GM18502 (cell line): ENCODE results near the gene CDCP1.

ENCODE experiments used
- ATAC-seq: cut with Tn5 transposase; IDR thresholded peaks from one replicate; pipeline ENCODE4 v1.9.1; 2021; ENCODE audit warnings: mild to moderate bottlenecking; ENCODE audit not compliant: unreplicated experiment, poor library complexity

CDCP1 gene

DNA sequence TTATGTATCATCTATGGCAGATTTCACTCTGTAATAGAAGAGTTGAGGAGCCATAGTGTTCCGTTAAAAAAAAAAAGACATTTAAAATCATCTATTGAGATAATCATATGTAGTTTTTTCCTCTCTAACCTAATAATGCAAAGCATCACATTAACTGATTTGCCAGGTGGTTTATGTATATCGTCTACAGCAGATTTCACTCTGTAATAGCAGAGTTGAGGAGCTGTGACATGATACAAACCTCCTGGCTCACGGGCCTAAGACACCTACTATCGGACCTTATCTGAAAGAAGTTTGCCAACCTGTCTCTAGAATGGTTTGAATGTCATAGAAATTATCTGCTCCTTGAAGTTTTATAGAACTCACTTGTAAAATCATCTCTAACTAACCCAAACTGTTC, 29.8 kb downstream of the CDCP1 start:
- no peak for ATAC-seq

DNA sequence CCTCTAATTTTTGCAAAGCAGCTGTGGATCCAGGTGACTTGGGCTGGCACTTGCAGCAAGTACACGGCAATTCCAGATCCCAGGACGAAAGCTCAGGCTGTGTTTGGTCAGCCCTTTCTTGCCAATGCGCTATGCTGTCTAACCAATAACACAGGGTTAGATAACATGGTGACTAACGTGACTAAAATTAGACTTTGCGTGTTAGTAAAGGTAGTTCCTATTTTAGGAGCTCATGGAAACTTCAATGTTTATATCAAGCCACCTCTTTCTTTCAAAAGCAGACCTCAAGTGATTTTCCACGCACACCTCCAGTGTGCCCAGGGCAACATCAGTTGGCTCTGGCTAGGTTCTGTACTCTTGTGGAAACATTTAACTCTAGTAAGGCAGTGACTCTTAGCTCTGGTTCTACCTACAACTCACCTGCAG, 32.5 kb downstream of the CDCP1 start:
- no peak for ATAC-seq

DNA sequence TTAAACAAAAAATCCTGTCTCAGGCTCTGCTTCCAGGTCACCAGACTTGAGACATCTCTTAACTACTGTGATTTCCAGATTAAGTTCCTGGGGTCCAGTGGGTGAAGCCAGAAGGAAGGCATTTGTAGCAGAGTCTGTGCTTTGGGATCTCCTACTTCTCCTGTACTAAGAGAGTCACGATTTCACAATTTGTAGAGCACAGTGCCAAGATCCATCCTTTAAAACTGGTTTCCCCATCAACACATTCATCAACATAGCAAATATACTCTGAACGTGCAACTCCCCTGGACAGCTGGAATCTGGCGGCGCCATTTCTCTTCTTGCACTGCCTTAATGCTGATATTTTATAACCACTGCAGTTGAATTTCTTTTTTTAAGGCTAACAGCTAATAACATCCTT, 33.2 kb downstream of the CDCP1 start:
- no peak for ATAC-seq

DNA sequence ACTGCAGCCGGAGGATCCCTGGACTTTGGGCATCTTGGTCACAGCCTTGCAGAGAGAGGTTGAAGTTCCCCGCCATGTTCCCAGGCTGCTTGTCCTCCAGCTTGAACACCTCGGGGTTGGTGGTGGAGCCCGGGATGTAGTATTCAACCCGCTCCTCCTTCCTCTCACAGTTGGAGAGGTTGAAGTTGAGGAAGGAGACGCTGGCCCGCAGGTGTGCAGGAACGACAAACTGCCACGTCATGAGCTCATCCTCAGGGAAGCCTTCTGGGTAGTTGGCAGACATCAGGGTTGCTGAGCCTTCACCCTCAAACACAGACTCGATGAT, 35.7 kb downstream of the CDCP1 start:
- ATAC-seq = no peak

DNA sequence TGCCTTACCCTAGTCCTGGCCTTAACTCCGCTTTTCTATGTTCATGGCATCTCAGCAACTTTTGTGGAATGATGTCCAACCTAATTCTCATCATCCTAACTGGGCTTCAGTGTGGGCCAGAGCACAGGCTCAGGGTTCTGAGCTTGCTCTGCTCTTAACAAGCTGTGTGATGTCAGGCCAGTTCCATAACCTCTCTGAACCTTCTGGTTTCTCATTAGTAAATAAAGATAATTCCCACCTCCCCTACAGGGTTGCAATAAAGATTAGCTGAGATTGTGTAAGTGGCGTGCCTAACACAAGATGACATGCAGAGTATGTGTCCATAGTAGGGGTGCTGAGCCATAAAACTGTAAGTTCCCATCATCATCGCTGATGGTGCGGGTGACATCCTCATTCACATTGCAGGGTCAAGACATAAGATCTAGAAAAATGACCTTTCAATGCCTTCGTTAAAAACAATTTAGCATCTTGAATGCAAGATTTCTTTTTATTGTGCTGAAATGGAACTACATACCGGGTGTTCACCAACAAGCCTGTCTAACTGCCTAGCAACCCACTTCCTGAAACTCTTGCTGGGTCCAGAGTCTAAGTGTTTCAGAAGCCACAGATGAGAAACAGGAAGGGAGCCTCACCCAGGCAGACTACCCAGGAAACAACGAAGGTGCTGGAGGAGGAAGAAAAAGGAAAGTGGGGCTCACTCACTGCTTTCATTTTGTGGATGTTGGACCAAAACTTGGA, 36.2 kb downstream of the CDCP1 start:
- no peak for ATAC-seq

DNA sequence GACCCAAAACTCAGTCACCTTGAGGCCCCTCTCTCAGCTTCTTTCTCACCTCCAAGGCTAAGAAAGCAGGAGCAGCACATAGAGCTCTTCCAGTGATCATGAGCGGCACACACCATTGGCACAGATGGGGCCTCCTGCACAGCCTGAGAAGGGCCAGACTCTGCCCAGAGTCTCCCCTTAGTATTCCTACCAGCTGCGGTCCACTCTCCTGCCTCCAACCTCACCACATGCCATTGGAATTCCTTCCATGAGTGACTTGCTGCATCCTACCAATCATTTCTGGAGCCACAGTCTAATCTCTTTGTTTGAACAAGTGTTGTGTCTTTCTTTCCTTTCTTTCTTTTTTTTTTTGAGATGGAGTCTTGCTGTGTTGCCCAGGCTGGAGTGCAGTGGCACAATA, 39.3 kb downstream of the CDCP1 start:
- no peak for ATAC-seq

DNA sequence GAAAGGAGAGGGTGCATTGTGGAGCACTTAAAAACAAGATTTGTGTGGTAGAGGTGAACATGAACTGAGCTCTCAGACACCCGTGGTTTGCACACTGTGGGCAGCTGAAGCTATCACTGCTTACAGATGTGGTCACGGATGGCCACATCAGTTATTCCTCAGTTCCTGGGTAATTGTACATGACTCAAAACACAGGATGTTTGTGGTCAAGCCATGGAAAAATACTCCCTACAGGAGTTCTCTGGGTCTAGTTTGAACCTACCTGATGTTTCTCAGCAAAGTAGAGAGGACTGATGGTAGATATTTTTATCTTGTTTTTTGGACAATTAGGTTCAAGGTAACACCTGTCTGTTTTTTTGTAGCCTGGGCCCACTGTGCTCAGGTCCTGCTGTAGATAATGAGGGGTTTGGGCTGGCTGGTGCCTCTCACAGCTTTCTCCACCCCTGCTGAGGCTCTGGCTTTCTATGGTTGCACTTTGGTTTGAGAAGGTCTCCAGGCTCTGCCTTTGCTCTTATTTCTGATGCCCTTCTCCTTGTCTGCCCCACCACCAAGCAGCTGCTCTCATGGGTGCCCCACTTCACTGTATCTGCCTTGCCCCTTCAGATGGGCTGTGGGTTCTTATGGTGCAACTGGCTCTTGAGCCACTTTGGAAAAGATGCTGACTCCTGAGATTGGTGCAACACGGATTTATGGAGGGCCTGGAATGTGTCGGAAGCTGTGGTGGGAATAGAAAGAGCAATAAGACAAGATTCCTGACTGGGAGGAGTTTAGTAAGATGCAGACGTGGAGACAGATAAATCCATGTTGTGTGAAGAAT, 40.1 kb downstream of the CDCP1 start:
- ATAC-seq = no peak

DNA sequence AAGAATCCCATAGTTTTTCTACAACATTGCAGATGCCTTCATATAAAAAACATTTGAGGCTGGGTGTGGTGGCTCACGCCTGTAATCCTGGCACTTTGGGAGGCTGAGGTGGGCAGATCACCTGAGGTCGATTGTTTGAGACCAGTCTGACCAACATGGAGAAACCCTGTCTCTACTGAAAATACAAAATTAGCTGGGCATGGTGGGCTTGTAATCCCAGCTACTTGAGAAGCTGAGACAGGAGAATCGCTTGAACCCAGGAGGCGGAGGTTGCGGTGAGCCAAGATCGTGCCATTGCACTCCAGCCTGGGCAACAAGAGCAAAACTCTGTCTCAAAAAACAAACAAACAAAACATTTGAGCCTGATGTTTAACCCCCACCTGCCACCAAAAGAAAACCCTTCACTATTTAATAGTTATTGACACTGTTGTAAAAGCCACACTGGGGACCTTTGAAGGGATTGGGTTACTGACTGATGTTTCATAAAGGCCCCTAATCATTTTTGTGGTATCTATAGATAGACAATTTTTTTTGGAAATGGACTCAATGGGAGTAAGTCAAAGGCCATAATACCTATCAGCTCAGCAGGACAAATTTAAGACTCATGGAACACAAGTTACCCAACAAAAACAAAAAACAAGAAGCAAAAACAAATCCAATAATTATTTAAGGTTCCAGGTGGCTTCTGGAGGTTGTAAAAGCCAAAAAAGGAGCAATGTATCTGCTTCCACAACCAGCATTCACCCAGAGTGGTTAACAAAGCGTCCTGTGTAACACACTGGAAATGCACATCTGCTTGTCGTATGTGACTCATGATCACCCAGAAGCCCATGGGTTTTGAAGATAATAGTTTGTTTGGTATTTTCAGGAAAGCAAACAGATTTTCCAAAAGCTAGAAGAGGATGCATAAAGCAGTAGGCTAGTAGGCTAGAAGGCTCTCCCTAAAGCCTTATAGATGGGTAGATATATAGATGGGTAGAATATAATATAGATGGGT, 41.2 kb downstream of the CDCP1 start:
- ATAC-seq = no peak

DNA sequence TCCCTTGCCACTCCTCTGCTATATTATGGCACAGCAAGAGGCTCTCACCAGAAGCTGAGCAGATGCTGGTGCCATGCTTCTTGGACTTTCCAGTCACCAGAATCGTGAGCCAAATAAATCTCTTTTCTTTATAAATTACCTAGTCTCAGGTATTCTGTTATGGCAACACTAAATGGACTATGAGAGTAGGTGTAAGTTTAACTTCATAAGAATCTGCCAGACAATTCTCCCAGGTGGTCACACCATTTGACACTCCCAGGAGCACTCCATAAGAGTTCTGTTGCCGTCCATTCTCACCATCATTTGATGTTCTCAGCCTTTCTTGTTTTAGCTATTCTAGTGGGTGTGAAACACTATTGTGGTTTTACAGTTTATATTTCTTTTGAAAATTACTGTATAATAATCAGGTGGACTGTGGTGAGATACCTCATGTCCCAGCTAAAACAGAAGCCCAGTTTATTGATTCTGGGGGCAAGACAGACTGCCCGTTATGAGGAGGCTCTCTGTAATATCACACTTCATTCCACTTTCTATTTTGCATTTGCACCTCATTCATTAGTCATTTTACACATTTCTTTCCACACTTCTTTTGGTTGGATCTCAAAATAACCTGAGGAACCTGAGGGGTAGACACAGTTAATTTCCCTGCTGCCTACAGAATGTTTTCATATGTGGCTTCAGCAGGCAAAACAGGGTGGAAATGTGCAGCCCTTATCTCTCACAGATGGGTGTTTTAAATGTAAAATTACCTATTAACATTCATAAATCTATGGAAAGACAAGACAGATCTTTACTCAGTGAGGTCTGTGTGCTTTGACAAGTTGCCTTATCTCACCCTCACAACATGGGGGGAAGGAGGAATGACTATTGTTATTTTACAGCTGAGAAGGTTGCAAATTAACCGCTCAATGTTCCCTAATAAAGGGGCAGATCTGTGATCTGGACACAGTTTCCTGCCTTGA, 42.1 kb downstream of the CDCP1 start:
- ATAC-seq = no peak

DNA sequence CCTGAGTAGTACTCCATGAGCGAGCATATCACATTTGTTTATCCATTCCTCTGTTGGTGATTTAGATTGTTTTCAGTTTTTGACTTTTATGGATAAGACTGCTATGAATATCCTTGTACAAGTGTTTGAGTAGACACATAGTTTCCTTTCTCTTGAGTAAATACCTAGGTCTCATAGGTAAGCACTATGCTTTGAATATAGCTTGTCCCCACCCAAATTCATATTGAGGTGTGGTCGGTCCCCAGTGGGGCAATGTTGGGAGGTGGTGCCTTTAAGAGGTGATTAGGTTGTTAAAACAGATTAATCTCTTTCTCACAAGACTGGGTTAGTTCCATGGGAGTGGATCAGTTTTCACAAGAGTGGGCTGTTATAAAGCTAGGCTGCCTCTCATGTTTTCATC, 42.8 kb downstream of the CDCP1 start:
- no peak for ATAC-seq

DNA sequence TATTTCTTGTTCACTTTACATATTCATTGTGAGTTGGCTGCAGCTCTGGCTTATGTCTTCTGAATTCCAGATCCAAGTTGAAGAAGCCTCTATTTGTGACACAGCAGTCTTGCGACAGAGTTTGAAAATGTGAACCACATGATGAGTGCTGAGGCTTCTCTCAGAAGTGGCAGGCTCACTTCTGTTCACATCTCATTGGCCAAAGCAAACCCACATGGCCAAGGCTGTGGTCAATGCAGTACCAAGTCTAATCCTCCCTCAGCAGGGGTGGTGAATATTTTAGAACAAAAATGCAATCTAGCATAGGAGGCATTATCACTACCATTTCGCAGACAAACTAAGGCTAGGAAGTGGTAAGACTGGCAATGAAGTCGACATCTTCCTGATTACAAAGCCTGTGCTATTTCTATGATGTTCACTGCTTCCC, 45.2 kb downstream of the CDCP1 start:
- ATAC-seq = no peak

DNA sequence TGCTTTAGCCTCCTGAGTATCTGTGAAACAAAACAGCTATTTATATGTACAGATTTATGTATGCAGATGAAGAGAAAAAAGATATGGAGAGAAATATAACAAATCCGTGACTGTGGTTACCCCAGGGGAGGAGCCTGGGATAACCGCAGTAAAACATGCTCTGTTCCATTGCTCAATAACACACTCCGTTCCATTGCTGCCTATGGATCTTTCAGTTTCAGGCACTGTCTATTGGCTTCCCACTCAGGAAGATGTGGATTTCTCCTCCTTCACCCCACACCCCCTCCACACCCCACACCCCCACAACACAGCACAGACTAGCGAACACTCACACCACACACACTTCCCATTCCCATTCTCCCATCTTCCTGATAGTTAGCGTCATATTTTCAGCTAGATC, 47.9 kb downstream of the CDCP1 start:
- ATAC-seq = no peak

DNA sequence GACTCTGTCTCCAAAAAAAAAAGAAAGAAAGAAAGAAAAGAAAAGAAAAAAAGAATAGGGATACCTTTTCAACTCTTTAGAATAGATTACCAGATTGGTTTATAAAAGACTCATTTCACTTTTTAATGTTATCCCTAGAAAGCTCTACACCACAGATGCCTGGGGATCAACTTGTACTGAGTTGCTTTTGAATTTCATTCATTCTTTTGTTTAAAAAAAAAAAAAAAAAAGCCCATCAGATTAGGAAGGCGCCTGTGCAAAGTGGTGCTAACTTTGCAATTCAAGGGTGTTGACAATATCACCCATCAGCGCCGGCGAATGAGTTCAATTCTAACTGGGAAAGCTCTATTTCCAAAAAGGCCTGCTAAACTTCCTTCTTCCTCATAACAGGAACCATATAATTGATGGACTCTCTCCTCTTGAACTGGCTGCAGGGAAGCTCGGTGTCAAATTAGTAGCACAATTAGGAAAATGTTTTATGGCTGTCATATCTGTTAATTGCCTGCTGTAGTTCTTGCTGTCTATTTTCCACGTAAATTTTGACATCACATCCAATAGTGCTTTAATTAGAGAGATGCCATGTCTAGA, 48.8 kb downstream of the CDCP1 start:
- no peak for ATAC-seq

DNA sequence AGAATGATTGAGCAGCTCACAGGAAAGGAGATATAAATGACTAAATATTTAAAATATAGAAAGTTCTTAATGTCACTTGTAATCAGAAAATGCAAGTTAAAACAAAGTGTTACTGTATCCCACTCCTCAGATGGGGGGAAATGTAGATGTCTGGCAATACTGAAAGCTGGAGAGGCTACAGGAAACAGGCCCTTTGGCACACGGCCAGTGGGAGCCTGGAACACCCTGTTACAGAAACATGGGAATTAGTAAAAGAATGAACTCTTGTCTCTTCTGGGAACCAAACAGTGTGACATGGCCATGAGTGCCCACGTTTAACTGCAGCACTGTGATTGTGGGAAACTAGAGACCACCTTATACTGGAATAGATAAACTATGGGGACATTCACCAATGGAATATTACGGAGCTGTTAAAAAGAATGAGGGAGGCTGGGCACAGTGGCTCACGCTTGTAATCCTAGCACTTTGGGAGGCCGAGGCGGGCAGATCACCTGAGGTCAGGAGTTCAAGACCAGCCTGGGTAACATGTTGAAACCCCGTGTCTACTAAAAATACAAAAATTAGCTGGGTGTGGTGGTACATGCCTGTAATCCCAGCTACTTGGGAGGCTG, 50.2 kb downstream of the CDCP1 start:
- ATAC-seq = no peak

DNA sequence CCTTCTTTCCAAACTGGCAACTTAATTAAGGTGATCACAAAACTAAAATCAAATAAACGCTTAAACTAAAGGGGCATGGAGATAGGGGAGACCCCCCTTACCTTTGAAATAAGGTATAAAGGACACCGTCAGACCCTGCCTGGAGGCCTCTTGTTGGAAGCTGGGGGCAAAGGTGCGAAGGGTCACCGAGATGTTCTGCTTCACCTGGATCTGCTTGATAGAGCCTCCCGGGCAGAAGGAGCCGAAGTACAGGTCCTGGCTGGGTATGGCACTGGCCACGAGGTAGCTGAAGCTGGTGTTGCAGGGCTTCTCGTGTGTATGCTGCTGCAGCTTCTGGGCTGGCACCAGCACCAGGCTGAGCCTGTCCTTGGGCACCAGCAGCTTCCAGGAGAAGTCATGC, 53.0 kb downstream of the CDCP1 start:
- no peak for ATAC-seq

DNA sequence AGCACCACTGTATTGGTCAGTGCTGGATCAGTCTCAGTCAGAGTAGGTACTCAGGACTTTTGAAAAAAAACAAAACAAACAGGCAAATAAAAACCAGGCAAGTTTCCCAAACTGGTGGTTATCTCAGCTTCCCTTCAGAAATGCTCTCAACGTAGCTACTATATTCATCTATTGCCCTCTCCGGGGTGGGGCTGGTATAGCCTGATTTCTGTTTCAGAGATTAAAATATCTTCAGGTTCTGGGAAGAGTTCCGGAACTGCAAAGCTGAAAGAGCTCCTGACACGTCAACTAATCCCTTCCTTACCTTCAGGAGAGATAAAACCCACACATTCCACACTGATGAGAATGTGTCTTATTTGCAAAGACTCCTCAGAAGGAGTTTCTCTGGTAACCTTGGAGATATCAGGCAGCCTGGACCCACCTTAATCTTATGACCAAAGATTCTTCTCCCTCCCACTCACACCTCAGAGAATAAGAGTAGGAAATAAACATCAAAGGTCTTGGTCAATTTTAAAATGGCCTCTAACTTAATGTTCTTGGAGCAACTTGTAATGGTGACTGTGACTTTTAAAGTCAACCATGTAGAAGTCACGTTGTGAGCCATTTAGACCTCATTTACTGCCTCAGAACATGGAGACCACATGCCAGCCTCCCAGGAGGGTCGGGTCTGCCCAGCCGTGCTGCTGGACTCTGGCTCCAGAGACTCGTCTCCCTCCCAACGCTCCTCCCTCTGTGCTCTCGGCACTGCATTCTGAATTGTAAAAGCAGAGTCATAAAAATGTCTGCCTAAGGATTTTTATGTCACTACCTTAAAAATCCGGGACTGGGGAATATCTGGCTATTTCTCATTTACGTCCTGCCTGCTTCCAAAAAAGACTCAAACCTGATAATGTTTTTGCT, 53.8 kb downstream of the CDCP1 start:
- no peak for ATAC-seq

DNA sequence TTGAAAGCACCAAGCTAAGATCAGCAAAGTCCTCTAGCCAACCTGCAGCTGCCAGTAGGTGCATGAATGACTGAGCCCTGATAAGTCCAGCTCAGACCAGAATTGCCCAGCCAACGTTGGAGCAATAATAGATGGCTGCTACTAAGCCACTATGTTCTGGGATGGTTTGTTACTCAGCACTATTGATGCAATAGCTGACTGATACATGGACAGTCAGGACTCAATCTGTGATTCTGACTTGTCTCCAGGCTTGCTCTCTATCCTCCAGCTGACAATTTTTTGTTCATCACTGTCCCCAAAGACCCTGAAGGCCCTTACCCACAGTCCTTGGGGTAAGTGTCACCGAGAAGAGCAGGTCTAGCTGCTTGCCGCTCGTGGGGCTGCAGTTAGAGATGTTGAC, 55.3 kb downstream of the CDCP1 start:
- ATAC-seq = no peak
